ENCODE results near the gene MAPK4.

DNA sequence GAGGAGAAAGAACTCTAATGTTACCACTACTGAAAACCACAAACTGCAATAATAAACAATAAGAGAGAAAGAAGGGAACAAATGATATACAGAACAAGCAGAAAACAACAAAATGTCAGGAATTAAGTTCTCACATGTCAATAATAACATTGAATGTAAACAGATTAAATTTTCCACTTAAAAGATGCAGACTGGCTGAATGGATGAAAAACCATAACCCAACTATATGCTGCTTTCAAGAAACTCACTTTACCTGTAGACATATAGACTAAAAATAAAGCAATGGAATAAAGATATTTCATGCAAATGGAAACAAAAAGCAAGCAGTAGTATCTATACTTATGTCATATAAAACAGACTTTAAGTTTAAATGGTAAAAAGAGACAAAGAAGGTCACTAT is 209.6 kb downstream of the MAPK4 start:
- TF ChIP-seq, protein P1, sequence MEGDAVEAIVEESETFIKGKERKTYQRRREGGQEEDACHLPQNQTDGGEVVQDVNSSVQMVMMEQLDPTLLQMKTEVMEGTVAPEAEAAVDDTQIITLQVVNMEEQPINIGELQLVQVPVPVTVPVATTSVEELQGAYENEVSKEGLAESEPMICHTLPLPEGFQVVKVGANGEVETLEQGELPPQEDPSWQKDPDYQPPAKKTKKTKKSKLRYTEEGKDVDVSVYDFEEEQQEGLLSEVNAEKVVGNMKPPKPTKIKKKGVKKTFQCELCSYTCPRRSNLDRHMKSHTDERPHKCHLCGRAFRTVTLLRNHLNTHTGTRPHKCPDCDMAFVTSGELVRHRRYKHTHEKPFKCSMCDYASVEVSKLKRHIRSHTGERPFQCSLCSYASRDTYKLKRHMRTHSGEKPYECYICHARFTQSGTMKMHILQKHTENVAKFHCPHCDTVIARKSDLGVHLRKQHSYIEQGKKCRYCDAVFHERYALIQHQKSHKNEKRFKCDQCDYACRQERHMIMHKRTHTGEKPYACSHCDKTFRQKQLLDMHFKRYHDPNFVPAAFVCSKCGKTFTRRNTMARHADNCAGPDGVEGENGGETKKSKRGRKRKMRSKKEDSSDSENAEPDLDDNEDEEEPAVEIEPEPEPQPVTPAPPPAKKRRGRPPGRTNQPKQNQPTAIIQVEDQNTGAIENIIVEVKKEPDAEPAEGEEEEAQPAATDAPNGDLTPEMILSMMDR (conservative IDR thresholded peaks at IDR 0.05; ENCODE audit: low read length) = no peak
- no peak for TF ChIP-seq EZH2phosphoT487 (IDR thresholded peaks at IDR 0.05; ENCODE audit: borderline replicate concordance)
